Ascending aorta (tissue), 2 donors: ENCODE data around the gene POMGNT1. TPM values are rescaled to one million over a fixed set of nuclear protein-coding genes. Genes with fewer than 3 reads are reported as not detected.

Experiments
- DNase-seq, 2 donors: peaks; one replicate each; pipeline ENCODE4 v3.0.0-alpha.2; 2019; ENCODE audit warnings: low spot score in 2 of 2
- H3K27ac ChIP-seq, 2 donors: fragments of 200-600 bp; sonication (generic); one replicate each; pipeline ENCODE4 v1.5.1; 2016 to 2017; ENCODE audit warnings: mild to moderate bottlenecking in 1 of 2
- H3K27me3 ChIP-seq: fragments of 200-600 bp; sonication (generic); one replicate; pipeline ENCODE4 v1.5.1; 2017
- H3K36me3 ChIP-seq, 2 donors: fragments of 200-600 bp; sonication (generic); one replicate each; pipeline ENCODE4 v1.5.1; 2016
- H3K4me1 ChIP-seq, 2 donors: fragments of 200-600 bp; sonication (generic); one replicate each; pipeline ENCODE4 v1.5.1; 2016 to 2017; ENCODE audit warnings: mild to moderate bottlenecking in 1 of 2
- H3K4me3 ChIP-seq, 2 donors: fragments of 200-600 bp; sonication (generic); one replicate each; pipeline ENCODE4 v1.5.1; 2016 to 2017; ENCODE audit warnings: mild to moderate bottlenecking in 1 of 2
- H3K9me3 ChIP-seq, 2 donors: fragments of 200-600 bp; sonication (generic); one replicate each; pipeline ENCODE4 v1.5.1; 2016
- CTCF ChIP-seq, 3 experiments: fragments of 200-600 bp in 2 of 3; fragments of 450-650 bp in 1 of 3; sonication (generic) in 2 of 3; IDR thresholded peaks; one replicate each; pipeline ENCODE4 v1.5.1; 2016 to 2019; ENCODE audit warnings: antibody characterized with exemption in 3 of 3, mild to moderate bottlenecking in 1 of 3, moderate library complexity in 1 of 3
- intact Hi-C: fragments of 100-400 bp; cut with DNase I; formaldehyde crosslinking; loops from one replicate; pipeline ENCODE4 v1.15.1; 2023
- total RNA-seq: library from RNA; depleted of rRNA; stranded (reverse); fragments of >200 nt; gene quantifications from one replicate; pipeline ENCODE4 v1.1.0, GENCODE V29; 2016

Gene POMGNT1
- total RNA-seq, 1 donor from 2014 or later: 122 TPM

GRCh38 chr1:46183079-46183847 lies 15.0 kb downstream of the POMGNT1 start:
- no peak for TF ChIP-seq CTCF (IDR thresholded peaks at IDR 0.05)
- Histone ChIP-seq H3K27me3 (no peaks in the 10 kb centered on the region), H3K36me3 (peaks cover 0 to 6% of the 10 kb centered on the region in 2 donors), H3K4me3 (no peak overlapping the region), H3K27ac (peak overlapping the region; percentile 93), H3K9me3 (no peaks in the 10 kb centered on the region), H3K4me1 (peaks cover 5 to 13% of the 10 kb centered on the region in 2 donors)
- intact Hi-C loops: loop anchor here (1.0 to 5.0 kb wide), 6 partner anchors 15 to 380 kb away; partner anchors contain the start of genes LURAP1, MAST2, PIK3R3 and POMGNT1
- peak; percentile 73 to 96 for DNase-seq

GRCh38 chr1:46181343-46182260 lies 16.6 kb downstream of the POMGNT1 start:
- no peaks in the 10 kb centered on the region for H3K27me3 ChIP-seq
- no peak overlapping the region for H3K4me3 ChIP-seq
- DNase-seq: no peak
- H3K4me1 ChIP-seq: peaks cover 5 to 13% of the 10 kb centered on the region in 2 donors
- H3K36me3 ChIP-seq: no peaks in the 10 kb centered on the region
- TF ChIP-seq CTCF (IDR thresholded peaks at IDR 0.05): no peak
- H3K27ac ChIP-seq: no peak overlapping the region
- intact Hi-C loops: loop anchor here (2.0 to 5.0 kb wide), 3 partner anchors 49 to 379 kb away; partner anchors contain the start of genes MAST2 and PIK3R3
- H3K9me3 ChIP-seq: no peaks in the 10 kb centered on the region

DNA sequence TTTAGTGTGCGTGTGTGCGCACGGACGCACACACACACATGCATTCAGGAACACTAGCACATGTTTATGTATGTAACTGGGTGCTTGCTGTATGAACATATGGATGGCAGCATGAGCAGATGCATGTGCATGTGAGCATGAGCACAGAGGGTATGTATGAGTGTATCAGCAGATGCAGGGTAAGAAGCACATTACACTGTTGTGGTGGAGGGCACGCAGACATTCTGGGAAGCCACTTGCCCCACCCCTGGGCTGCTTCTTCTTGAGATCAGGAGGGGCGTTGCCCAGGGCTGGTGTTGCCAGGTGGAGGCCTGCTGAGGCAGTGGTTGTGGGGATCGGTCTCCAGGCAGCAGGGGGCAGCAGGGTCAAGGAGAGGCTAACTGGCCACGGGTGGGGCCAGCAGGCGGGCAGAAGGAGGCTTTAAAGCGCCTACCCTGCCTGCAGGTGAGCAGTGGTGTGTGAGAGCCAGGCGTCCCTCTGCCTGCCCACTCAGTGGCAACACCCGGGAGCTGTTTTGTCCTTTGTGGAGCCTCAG lies 18.1 kb downstream of the POMGNT1 start:
- DNase-seq: no peak
- H3K4me1 ChIP-seq: peaks cover 5 to 13% of the 10 kb centered on the region in 2 donors
- no peaks in the 10 kb centered on the region for H3K36me3 ChIP-seq
- H3K4me3 ChIP-seq: no peak overlapping the region
- no peaks in the 10 kb centered on the region for H3K27me3 ChIP-seq
- TF ChIP-seq CTCF (IDR thresholded peaks at IDR 0.05): no peak
- H3K9me3 ChIP-seq: no peaks in the 10 kb centered on the region
- intact Hi-C loops: loop anchor here (5.0 kb wide), 1 partner anchor 288 kb away; no protein-coding TSS in a partner anchor
- H3K27ac ChIP-seq: no peak overlapping the region

- peak; percentile 27 to 91 for DNase-seq
- Histone ChIP-seq H3K27me3 (no peaks in the 10 kb centered on the region), H3K4me1 (peaks cover 8 to 13% of the 10 kb centered on the region in 2 donors), H3K4me3 (no peak overlapping the region), H3K27ac (peak overlapping the region in 1 of 2 donors; percentile 44), H3K36me3 (no peaks in the 10 kb centered on the region), H3K9me3 (no peaks in the 10 kb centered on the region)
- peak; percentile 81 to 96 (median 88) for TF ChIP-seq CTCF (IDR thresholded peaks at IDR 0.05)
- intact Hi-C loops: loop anchor here (1.0 to 10.0 kb wide), 4 partner anchors 44 to 495 kb away; partner anchors contain the start of genes GPBP1L1 and TMEM69
These were observed 18.8 kb downstream of the POMGNT1 start for GRCh38 chr1:46179138-46180081.
